Measurements from ENCODE around the gene ZSCAN12. TPM values are rescaled to one million over a fixed set of nuclear protein-coding genes. Genes with fewer than 3 reads are reported as not detected.
"Not testable (repeated sequence)": the region's sequence is repeated elsewhere in the genome, so short reads cannot be mapped to it uniquely, and the experiment has no call there.

Gene ZSCAN12
- total RNA-seq, 2 experiments from 2014 or later: 8.4 to 10.5 TPM

DNA sequence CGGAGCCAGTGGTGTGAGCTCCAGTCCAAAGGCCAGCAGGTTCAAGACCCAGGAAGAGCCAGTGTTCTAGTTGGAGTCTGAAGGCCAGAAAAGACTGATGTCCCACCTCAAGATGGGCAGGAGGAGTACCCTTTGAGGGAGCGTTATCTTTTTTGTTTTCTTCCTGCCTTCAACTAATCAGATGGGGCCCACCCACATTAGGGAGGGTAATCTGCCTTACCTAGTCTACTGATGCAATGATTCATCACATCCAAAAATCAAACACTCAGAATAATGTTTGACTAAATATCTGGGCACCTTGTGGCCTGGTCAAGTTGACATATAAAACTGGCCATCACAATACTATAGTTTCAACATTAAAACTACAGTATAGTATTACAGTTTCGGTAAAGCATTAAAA is 30.1 kb downstream of the ZSCAN12 start:
- ChIA-PET POLR2A (no interaction called here), CTCF (ENCODE audit: unreplicated experiment) (no interaction called here)
- DNase-seq (ENCODE audit: low spot score): no peak
- Histone ChIP-seq H3K9me2 (ENCODE audit: insufficient read depth, low read length) (no peaks in the 10 kb centered on the region), H3K4me3 (ENCODE audit: low read depth, low read length, poor library complexity, severe bottlenecking) (no peak overlapping the region), H3K79me2 (ENCODE audit: insufficient read depth, low read depth, low read length) (no peaks in the 10 kb centered on the region), H3K27ac (ENCODE audit: low read depth, low read length, poor library complexity, severe bottlenecking) (no peak overlapping the region), H2AFZ (ENCODE audit: low read length) (no peak overlapping the region), H3K4me2 (ENCODE audit: low read length) (no peak overlapping the region), H4K20me1 (ENCODE audit: insufficient read depth, low read length) (no peaks in the 10 kb centered on the region), H3K9me3 (ENCODE audit: low read length) (no peaks in the 10 kb centered on the region), H3K4me1 (ENCODE audit: insufficient read depth, low read length, poor library complexity, severe bottlenecking) (peaks cover 7% of the 10 kb centered on the region), H3K36me3 (ENCODE audit: insufficient read depth, low read length) (peaks cover 12% of the 10 kb centered on the region)
- BruUV-seq (replicated peaks): no TSS peak
- intact Hi-C loops (cut with micrococcal nuclease; ENCODE audit: unreplicated experiment): no loop called here
- TF ChIP-seq, protein P1, sequence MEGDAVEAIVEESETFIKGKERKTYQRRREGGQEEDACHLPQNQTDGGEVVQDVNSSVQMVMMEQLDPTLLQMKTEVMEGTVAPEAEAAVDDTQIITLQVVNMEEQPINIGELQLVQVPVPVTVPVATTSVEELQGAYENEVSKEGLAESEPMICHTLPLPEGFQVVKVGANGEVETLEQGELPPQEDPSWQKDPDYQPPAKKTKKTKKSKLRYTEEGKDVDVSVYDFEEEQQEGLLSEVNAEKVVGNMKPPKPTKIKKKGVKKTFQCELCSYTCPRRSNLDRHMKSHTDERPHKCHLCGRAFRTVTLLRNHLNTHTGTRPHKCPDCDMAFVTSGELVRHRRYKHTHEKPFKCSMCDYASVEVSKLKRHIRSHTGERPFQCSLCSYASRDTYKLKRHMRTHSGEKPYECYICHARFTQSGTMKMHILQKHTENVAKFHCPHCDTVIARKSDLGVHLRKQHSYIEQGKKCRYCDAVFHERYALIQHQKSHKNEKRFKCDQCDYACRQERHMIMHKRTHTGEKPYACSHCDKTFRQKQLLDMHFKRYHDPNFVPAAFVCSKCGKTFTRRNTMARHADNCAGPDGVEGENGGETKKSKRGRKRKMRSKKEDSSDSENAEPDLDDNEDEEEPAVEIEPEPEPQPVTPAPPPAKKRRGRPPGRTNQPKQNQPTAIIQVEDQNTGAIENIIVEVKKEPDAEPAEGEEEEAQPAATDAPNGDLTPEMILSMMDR (conservative IDR thresholded peaks at IDR 0.05; ENCODE audit: low read length): no peak
- no peak for TF ChIP-seq EZH2phosphoT487 (IDR thresholded peaks at IDR 0.05; ENCODE audit: borderline replicate concordance, low read depth, low read length)

DNA sequence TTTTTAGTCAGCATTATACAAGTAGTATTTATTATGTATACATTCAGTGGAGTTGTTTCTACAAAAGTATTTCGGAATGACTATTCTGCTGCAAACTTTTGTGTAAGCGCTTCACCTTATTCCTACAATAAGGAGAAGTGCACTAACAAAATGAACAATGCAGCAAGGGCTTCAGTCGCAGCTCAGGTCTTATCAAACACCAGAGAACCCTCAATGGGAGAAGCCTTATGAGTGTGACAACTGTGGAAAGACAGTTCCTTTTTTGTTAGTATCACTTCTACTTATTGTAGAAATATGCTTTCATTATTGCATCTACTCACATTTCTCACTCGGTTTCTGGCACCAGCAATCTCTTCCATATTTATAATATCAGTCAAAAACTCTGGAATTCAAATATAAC is 31.0 kb downstream of the ZSCAN12 start:
- H4K20me1 ChIP-seq (ENCODE audit: insufficient read depth, low read length): no peaks in the 10 kb centered on the region
- H3K27ac ChIP-seq (ENCODE audit: low read depth, low read length, poor library complexity, severe bottlenecking): no peak overlapping the region
- H3K4me3 ChIP-seq (ENCODE audit: low read depth, low read length, poor library complexity, severe bottlenecking): no peak overlapping the region
- H3K9me2 ChIP-seq (ENCODE audit: insufficient read depth, low read length): no peaks in the 10 kb centered on the region
- H3K36me3 ChIP-seq (ENCODE audit: insufficient read depth, low read length): peaks cover 12% of the 10 kb centered on the region
- no peak for TF ChIP-seq EZH2phosphoT487 (IDR thresholded peaks at IDR 0.05; ENCODE audit: borderline replicate concordance, low read depth, low read length)
- TF ChIP-seq, protein P1 (conservative IDR thresholded peaks at IDR 0.05; ENCODE audit: low read length): no peak
- CTCF ChIA-PET (ENCODE audit: unreplicated experiment): no interaction called here
- H3K4me1 ChIP-seq (ENCODE audit: insufficient read depth, low read length, poor library complexity, severe bottlenecking): peaks cover 7% of the 10 kb centered on the region
- intact Hi-C loops (cut with micrococcal nuclease; ENCODE audit: unreplicated experiment): no loop called here
- no peak for DNase-seq (ENCODE audit: low spot score)
- POLR2A ChIA-PET: no interaction called here
- H2AFZ ChIP-seq (ENCODE audit: low read length): no peak overlapping the region
- H3K79me2 ChIP-seq (ENCODE audit: insufficient read depth, low read depth, low read length): no peaks in the 10 kb centered on the region
- no TSS peak for BruUV-seq (replicated peaks)
- H3K4me2 ChIP-seq (ENCODE audit: low read length): no peak overlapping the region
- no peaks in the 10 kb centered on the region for H3K9me3 ChIP-seq (ENCODE audit: low read length)

DNA sequence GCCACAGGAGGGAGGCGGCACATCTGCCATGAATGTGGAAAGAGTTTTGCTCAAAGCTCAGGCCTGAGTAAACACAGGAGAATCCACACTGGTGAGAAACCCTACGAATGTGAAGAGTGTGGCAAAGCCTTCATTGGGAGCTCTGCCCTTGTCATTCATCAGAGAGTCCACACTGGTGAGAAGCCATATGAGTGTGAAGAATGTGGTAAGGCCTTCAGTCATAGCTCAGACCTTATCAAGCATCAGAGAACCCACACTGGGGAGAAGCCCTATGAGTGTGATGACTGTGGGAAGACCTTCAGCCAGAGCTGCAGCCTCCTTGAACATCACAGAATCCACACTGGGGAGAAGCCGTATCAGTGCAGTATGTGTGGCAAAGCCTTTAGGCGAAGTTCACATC is 34.0 kb downstream of the ZSCAN12 start:
- CTCF ChIA-PET (ENCODE audit: unreplicated experiment); H3K9me3 ChIP-seq (ENCODE audit: low read length); H3K4me1 ChIP-seq (ENCODE audit: insufficient read depth, low read length, poor library complexity, severe bottlenecking); BruUV-seq (replicated peaks); H3K4me2 ChIP-seq (ENCODE audit: low read length); H2AFZ ChIP-seq (ENCODE audit: low read length); DNase-seq (ENCODE audit: low spot score); H3K79me2 ChIP-seq (ENCODE audit: insufficient read depth, low read depth, low read length); H3K4me3 ChIP-seq (ENCODE audit: low read depth, low read length, poor library complexity, severe bottlenecking); POLR2A ChIA-PET; intact Hi-C loops (cut with micrococcal nuclease; ENCODE audit: unreplicated experiment); H4K20me1 ChIP-seq (ENCODE audit: insufficient read depth, low read length); H3K27ac ChIP-seq (ENCODE audit: low read depth, low read length, poor library complexity, severe bottlenecking); H3K9me2 ChIP-seq (ENCODE audit: insufficient read depth, low read length): not testable (repeated sequence)
- peaks cover 12% of the 10 kb centered on the region for H3K36me3 ChIP-seq (ENCODE audit: insufficient read depth, low read length)
